ENCODE results near the gene CYP2A7.
A peak's percentile ranks its signal among the peaks of the same experiment; 100 is the strongest.
"Not testable (repeated sequence)": the region's sequence is repeated elsewhere in the genome, so short reads cannot be mapped to it uniquely, and the experiment has no call there.

Gene CYP2A7

GRCh38 chr19:40896843-40897789 is 15.1 kb upstream of the CYP2A7 start:
- not testable (repeated sequence) for DNase-seq (ENCODE audit: low read depth in 2 of 2)

GRCh38 chr19:40896418-40896796 is 14.4 kb upstream of the CYP2A7 start:
- DNase-seq (ENCODE audit: low read depth in 2 of 2) = no peak

- no peak for DNase-seq (ENCODE audit: low read depth in 2 of 2)
Observed at GRCh38 chr19:40893112-40893511, 11.1 kb upstream of the CYP2A7 start.

- DNase-seq (ENCODE audit: low read depth in 2 of 2) = no peak
Observed at GRCh38 chr19:40889366-40889765, 7.3 kb upstream of the CYP2A7 start.

- DNase-seq (ENCODE audit: low read depth in 2 of 2) = no peak
Observed at GRCh38 chr19:40888191-40888590, 6.2 kb upstream of the CYP2A7 start.

GRCh38 chr19:40884187-40884931 is 2.3 kb upstream of the CYP2A7 start:
- DNase-seq (ENCODE audit: low read depth in 2 of 2) = not testable (repeated sequence)

GRCh38 chr19:40879349-40879748 is 2.7 kb downstream of the CYP2A7 start:
- not testable (repeated sequence) for DNase-seq (ENCODE audit: low read depth in 2 of 2)

- peak; percentile 69 to 92 for DNase-seq (ENCODE audit: low read depth in 2 of 2)
Observed at GRCh38 chr19:40875526-40875951, 6.5 kb downstream of the CYP2A7 start.

GRCh38 chr19:40874874-40875273 is 7.2 kb downstream of the CYP2A7 start:
- DNase-seq (ENCODE audit: low read depth in 2 of 2) = not testable (repeated sequence)

- not testable (repeated sequence) for DNase-seq (ENCODE audit: low read depth in 2 of 2)
Observed at GRCh38 chr19:40873873-40874272, 8.2 kb downstream of the CYP2A7 start.

- DNase-seq (ENCODE audit: low read depth in 2 of 2) = no peak
Observed at GRCh38 chr19:40872209-40872608, 9.8 kb downstream of the CYP2A7 start.

GRCh38 chr19:40867701-40868100 is 14.3 kb downstream of the CYP2A7 start:
- no peak for DNase-seq (ENCODE audit: low read depth in 2 of 2)

GRCh38 chr19:40864739-40865496 is 17.1 kb downstream of the CYP2A7 start:
- not testable (repeated sequence) for DNase-seq (ENCODE audit: low read depth in 2 of 2)

- no peak for DNase-seq (ENCODE audit: low read depth in 2 of 2)
Observed at GRCh38 chr19:40862785-40863184, 19.2 kb downstream of the CYP2A7 start.

- no peak for DNase-seq (ENCODE audit: low read depth in 2 of 2)
Observed at GRCh38 chr19:40862333-40862732, 19.7 kb downstream of the CYP2A7 start.

- DNase-seq (ENCODE audit: low read depth in 2 of 2) = no peak
Observed at GRCh38 chr19:40858109-40858508, 23.9 kb downstream of the CYP2A7 start.

- DNase-seq (ENCODE audit: low read depth in 2 of 2) = not testable (repeated sequence)
Observed at GRCh38 chr19:40852467-40853152, 29.4 kb downstream of the CYP2A7 start.

GRCh38 chr19:40850277-40850676 is 31.8 kb downstream of the CYP2A7 start, which contains the start of gene CYP2A6:
TSS of gene CYP2A6 (minus strand) at chr19:40850447. CDS start at chr19:40850426, 21 bp downstream.
- DNase-seq (ENCODE audit: low read depth in 2 of 2) = not testable (repeated sequence)

GRCh38 chr19:40846722-40847121 is 35.3 kb downstream of the CYP2A7 start:
- DNase-seq (ENCODE audit: low read depth in 2 of 2) = not testable (repeated sequence)

- peak; percentile 24 to 65 for DNase-seq (ENCODE audit: low read depth in 2 of 2)
Observed at GRCh38 chr19:40843653-40844052, 38.4 kb downstream of the CYP2A7 start.
